HepG2 (cell line): ENCODE measurements around the gene KIF19. TPM values are rescaled to one million over a fixed set of nuclear protein-coding genes. Genes with fewer than 3 reads are reported as not detected.

Experiments
- ATAC-seq: fragments of 200-7000 bp; cut with Tn5 transposase; 3 replicates; pipeline ENCODE4 v1.9.1; 2020; ENCODE audit warnings: mild to moderate bottlenecking, moderate library complexity
- BruUV-seq: library from RNA; stranded (reverse); fragments of 400-500 nt; replicated peaks from 2 replicates; lab custom pipeline; 2021; lab: Mats Ljungman, UMichigan
- CTCF ChIA-PET: fragments of 300-600 bp; formaldehyde crosslinking; extraction: SDS; loops from one replicate; lab custom pipeline; 2021; ENCODE audit warnings: low total read pairs, inconsistent platforms, low intra/inter-chr PET ratio; lab: Yijun Ruan, JAX
- POLR2A ChIA-PET: fragments of 350-600 bp; sonication (Branson Sonifier 250); formaldehyde crosslinking; loops from one replicate; lab custom pipeline; 2020; ENCODE audit warnings: antibody characterized with exemption, inconsistent platforms; lab: Yijun Ruan, JAX
- DNase-seq: peaks from one replicate; pipeline ENCODE4 v3.0.0-alpha.2; 2015; ENCODE audit warnings: low spot score
- FAIRE-seq: peaks from 3 replicates; lab custom pipeline; 2011; peaks lifted over from hg19 to GRCh38; lab: Jason Lieb, UNC
- H2AFZ ChIP-seq: one replicate; pipeline ENCODE4 v1.6.1; 2011; ENCODE audit warnings: low read length, inconsistent platforms
- H3K27ac ChIP-seq: fragments of 300-600 bp; 3 replicates; pipeline ENCODE4 v1.8.0; 2011; ENCODE audit warnings: mixed run types, mild to moderate bottlenecking, mixed read lengths, low read length, inconsistent platforms; ENCODE audit not compliant: insufficient read depth; ENCODE audit errors: extremely low read length
- H3K27me3 ChIP-seq, 2 experiments: fragments of 200-600 bp in 1 of 2; 2 replicates in 1 of 2; 3 replicates in 1 of 2; pipeline versions ENCODE4 v1.6.0 to v1.8.0; 2011; ENCODE audit warnings: low read length in 2 of 2, mild to moderate bottlenecking in 2 of 2, moderate library complexity in 2 of 2, inconsistent platforms in 1 of 2; ENCODE audit not compliant: insufficient read depth in 2 of 2, control insufficient read depth in 1 of 2
- H3K36me3 ChIP-seq, 2 experiments: fragments of 200-600 bp in 1 of 2; replicated peaks in 1 of 2; 2 replicates in 1 of 2; 3 replicates in 1 of 2; pipeline versions ENCODE4 v1.5.1 to v1.8.0; 2011; ENCODE audit warnings: low read length in 2 of 2, inconsistent platforms in 1 of 2; ENCODE audit not compliant: insufficient read depth in 2 of 2, control insufficient read depth in 1 of 2
- H3K4me1 ChIP-seq: 2 replicates; pipeline ENCODE4 v1.5.1; 2012; ENCODE audit warnings: low read length, inconsistent platforms; ENCODE audit not compliant: insufficient read depth
- H3K4me2 ChIP-seq: 2 replicates; pipeline ENCODE4 v1.6.0; 2011; ENCODE audit warnings: low read depth, low read length, inconsistent platforms
- H3K4me3 ChIP-seq, 3 experiments: fragments of 200-600 bp in 1 of 3; sonication (generic), shearing (Covaris generic) in 1 of 3; replicated peaks in 1 of 3; 2 replicates each; pipeline ENCODE4 v1.5.1; 2011 to 2016; ENCODE audit warnings: low read length in 3 of 3, inconsistent platforms in 2 of 3, low read depth in 2 of 3, mild to moderate bottlenecking in 2 of 3, control low read depth in 1 of 3, mixed read lengths in 1 of 3; ENCODE audit not compliant: insufficient read depth in 1 of 3
- H3K79me2 ChIP-seq: one replicate; pipeline ENCODE4 v1.6.1; 2011; ENCODE audit warnings: low read length, inconsistent platforms; ENCODE audit not compliant: insufficient read depth
- H3K9ac ChIP-seq: 2 replicates; pipeline ENCODE4 v1.6.0; 2011; ENCODE audit warnings: mild to moderate bottlenecking, low read depth, low read length, inconsistent platforms; ENCODE audit not compliant: insufficient read depth
- H3K9me3 ChIP-seq: 2 replicates; pipeline ENCODE4 v1.5.1; 2012; ENCODE audit warnings: mild to moderate bottlenecking, low read length
- H4K20me1 ChIP-seq: 2 replicates; pipeline ENCODE4 v1.6.0; 2011; ENCODE audit warnings: inconsistent platforms, mild to moderate bottlenecking, low read length, moderate library complexity; ENCODE audit not compliant: insufficient read depth
- CTCF ChIP-seq: sonication (generic); formaldehyde crosslinking; IDR thresholded peaks from 2 replicates; pipeline ENCODE4 v1.5.0; 2020; ENCODE audit warnings: mild to moderate bottlenecking, missing genetic modification reagents, moderate library complexity
- REL ChIP-seq: sonication (generic); formaldehyde crosslinking; conservative IDR thresholded peaks from 2 replicates; pipeline ENCODE4 v1.8.0; 2022; ENCODE audit warnings: mild to moderate bottlenecking, missing genetic modification reagents, moderate library complexity
- STAG1 ChIP-seq: sonication (generic); formaldehyde crosslinking; IDR thresholded peaks from 2 replicates; pipeline ENCODE4 v1.4.0; 2020; ENCODE audit warnings: missing genetic modification reagents
- ZNF343 ChIP-seq: sonication (generic); formaldehyde crosslinking; IDR thresholded peaks from 2 replicates; pipeline ENCODE4 v1.4.0; 2020; ENCODE audit warnings: mild to moderate bottlenecking, missing genetic modification reagents
- WGBS: methylation state at CpG from one replicate; pipeline ENCODE4 v1.1.6; 2017; ENCODE audit warnings: low lambda C conversion rate; 5-methylcytosine and 5-hydroxymethylcytosine counted together
- in situ Hi-C: cut with HindIII; loops from 2 replicates; pipeline ENCODE4 v1.10.0; 2017; ENCODE audit warnings: low pct_unique_long_range_greater_than_20kb; ENCODE audit not compliant: extremely low pct_ligation_motif_present
- intact Hi-C: fragments of 100-400 bp; cut with micrococcal nuclease; formaldehyde crosslinking; loops from one replicate; pipeline ENCODE4 v1.10.0; 2022; ENCODE audit not compliant: unreplicated experiment
- polyA plus RNA-seq, 8 experiments: library from polyadenylated mRNA; depleted of rRNA in 3 of 8; stranded (reverse) in 7 of 8; unstranded in 1 of 8; fragments of >200 nt; fragmentation: Illumina TruSeq in 4 of 8; extraction: Trizol in 4 of 8; gene quantifications; 2 replicates each; pipeline versions ENCODE4 v1.2.1 to v1.2.3, GENCODE V29; 2011 to 2016; ENCODE audit warnings: low read depth in 4 of 8, missing spikeins in 1 of 8, mixed read lengths in 1 of 8; ENCODE audit not compliant: insufficient read depth in 1 of 8
- total RNA-seq, 5 experiments: library from RNA; depleted of rRNA; stranded (reverse); fragments of >200 nt; fragmentation: Illumina TruSeq; extraction: Trizol; gene quantifications; 2 replicates each; pipeline ENCODE4 v1.2.3, GENCODE V29; 2016; ENCODE audit warnings: low read depth in 1 of 5

Gene KIF19
- total and polyA plus RNA-seq, 2 of the 13 experiments (the other 11 are each of a cell fraction or from before 2014, with no cell fraction given) = not detected

DNA sequence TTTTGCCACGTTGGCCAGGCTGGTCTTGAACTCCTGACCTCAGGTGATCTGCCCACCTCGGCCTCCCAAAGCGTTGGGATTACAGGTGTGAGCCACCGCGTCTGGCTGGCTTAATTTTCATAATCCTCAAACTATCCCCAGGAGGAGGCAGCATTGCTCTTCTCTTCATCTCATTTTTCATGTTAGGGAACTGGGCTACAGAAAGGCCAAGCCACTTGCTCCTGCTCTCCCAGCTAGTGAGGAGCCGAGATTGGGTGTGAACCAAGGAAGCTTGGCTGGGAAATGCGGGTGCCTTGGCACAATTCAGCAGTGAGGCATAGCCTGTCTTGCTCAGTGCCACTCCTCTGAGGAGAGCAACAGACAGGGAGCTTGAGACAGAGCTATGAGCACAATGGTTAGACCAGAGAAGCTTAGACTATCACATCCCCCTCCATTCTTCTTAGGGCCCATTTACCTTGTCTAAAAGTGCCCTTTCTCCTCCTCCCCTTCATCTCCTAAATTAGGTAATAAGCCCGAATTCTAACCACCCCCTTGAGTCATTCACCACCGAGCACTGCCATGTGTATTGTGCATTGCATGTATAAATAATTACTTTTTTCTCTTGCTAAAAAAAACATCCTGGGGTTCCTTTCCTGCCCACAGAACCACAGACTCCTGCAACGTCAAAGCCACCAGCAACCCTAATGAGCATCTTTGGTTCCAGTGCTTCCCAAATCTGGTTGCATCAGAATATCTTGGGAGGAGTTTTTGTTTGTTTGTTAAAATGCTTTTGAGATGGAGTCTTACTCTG lies 20.0 kb upstream of the KIF19 start:
- Histone ChIP-seq H3K79me2 (no peaks in the 10 kb centered on the region), H3K4me1 (no peaks in the 10 kb centered on the region), H3K9ac (no peak overlapping the region), H3K4me2 (no peak overlapping the region), H3K27ac (no peak overlapping the region), H3K9me3 (no peaks in the 10 kb centered on the region), H3K27me3 (peaks cover 0 to 18% of the 10 kb centered on the region in 2 experiments; a peak in 3 of 5 replicates), H3K4me3 (no peak overlapping the region), H4K20me1 (no peaks in the 10 kb centered on the region), H3K36me3 (no peaks in the 10 kb centered on the region)
- in situ Hi-C loops = no loop called here
- BruUV-seq = no TSS peak
- FAIRE-seq = no peak
- no peak for DNase-seq
- POLR2A ChIA-PET = interaction anchor here (1.3 kb wide), 1 partner anchor 10 kb away, joined by 3 read pairs; no protein-coding TSS in a partner anchor
- no peak for TF ChIP-seq ZNF343 (CRISPR knock-in tag)
- TF ChIP-seq CTCF (CRISPR knock-in tag) = peak; percentile 46
- no peak for TF ChIP-seq REL (CRISPR knock-in tag)
- peak; percentile 51 for TF ChIP-seq STAG1 (CRISPR knock-in tag)
- TF ChIP-seq, all 625 proteins: peak for 2
- 32% methylated on average over 10 of the region's 10 CpGs for WGBS
- ATAC-seq = no peak
- H2AFZ ChIP-seq = no peak overlapping the region
- intact Hi-C loops = loop anchor here (10.0 kb wide), 1 partner anchor 189 kb away; no protein-coding TSS in a partner anchor
- CTCF ChIA-PET = no interaction called here
